Inferior parietal cortex (tissue), 1 donor: ENCODE results near the gene GSG1L.
"Not testable (repeated sequence)": the region's sequence is repeated elsewhere in the genome, so short reads cannot be mapped to it uniquely, and the experiment has no call there.

Experiments used
- DNase-seq: peaks from one replicate; pipeline ENCODE4 v3.0.0-alpha.2; 2016; ENCODE audit errors: extremely low spot score

GSG1L gene

DNA sequence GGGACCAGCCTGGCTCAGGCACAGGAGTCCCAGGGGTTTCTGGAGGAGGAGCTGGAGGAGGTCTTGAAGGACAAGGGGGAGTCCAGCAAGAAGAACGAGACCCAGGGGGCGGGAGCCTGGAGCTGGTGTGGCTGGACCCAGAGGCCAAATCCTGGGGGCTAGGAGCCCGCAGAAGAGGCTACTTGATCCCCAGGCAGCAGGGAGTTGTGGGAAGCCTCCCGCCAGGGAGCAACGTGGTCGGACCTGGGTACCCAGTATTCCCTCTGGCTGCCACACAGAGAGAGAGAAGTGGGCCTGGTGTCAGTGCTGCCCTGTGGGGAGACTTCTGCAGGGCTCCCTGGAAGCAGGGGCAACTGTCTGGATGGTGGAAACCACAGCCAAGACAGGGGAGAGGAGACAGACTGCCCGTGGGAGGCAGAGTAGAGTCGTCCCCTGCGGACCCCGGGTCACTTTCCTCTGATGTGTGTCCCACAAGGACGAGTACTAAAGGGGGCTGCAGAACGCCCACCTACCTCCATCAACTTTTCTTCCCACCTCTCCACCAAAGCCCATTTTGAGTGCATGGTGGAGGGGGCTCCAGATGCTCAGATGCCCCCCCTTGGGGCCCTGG lies 160.4 kb downstream of the GSG1L start:
- DNase-seq, result no peak

DNA sequence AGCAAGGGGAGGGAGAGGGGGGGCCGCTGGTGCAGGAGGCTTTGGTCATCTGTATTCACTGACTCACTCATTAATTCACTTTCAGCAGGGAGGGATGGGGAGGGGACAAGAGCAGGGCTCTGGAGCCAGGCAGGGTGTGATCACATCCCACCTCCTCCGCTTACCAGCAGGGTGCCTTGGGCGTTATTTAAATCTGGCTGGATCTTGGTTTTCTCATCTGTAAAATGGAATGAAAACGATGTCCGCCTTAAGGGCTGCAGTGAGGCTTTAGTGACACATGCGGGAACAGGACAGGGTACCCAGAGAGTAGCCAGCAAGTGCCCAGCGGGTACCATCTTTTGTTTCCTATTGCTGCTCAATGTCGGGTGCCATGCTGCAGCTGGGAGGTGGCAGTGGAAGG lies 161.0 kb downstream of the GSG1L start:
- DNase-seq, result no peak

DNA sequence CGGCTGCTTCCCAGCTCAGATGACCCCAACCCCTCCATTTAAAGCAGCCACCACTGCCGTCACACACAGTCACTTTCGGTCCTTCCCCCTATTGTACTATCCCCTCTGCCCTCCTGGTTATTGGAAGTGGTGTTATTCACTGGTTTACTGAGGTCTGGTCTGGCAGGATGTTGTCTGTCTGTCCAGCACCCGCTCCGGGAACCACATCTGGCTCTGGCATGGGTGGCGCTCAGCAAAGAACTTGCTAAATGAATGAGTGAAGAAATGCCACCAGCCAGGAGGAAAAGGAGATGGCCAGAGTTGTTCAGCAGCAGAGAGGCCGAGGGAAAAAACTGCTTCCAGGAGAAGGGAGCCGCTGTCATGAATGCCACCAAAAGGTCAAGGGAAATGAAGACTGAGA lies 161.6 kb downstream of the GSG1L start:
- DNase-seq, result no peak

DNA sequence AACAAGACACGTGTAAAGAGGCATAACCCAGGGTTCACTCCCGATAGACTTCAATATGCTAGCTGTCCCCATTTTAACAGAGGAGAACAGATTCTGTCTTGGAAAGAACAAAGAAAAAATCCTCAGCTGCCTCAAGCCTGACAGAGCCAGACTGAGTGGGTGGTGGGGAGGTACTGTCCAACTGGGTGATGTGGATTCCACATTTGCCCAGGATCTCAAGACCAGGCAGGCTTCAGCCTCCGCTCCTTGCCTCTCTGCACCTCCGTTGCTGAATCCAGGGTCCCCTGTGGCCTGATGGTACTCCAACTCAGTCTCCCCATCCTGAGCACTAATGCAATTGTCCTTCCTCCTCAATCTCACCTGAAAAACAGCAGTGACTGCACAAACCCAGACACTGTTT lies 163.8 kb downstream of the GSG1L start:
- peak; percentile 13 for DNase-seq

DNA sequence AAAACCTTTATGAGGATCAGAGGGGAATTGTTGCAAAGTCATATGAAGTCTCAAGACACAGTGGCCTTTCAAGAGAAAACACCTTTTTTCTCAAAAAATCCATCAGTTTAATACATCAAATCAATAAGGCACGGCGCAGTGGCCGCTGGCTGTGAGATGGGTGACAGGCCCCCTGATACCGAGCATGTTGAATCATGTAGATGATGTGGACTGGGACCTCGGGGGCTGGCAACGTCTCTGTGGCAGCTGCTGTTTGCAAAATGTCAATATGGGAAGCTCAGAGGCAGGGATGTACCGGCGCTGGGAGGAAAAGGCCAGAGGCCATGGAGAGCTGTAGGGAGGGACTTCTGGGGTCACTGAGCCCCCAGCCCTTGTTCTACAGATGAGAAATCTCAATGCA lies 169.1 kb downstream of the GSG1L start:
- no peak for DNase-seq

DNA sequence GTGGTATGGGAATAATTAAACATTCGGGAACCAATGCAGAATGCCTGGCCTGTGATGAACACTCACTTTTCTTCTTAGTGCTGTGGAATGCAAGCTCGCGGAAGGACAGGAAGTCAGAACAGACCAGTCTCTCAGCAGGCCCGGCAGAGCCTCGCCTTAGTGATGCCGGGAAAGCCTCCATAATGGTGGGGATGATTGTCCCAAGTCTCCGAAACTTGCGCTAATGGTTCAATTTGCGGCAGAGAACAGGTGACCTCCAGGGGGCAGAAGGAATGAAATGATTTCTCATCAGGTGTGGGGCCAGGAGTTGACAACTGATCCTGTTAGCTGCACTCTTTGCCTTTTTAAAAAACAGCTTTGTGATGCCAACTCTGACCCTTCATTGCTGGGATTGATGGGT lies 170.6 kb downstream of the GSG1L start:
- no peak for DNase-seq

DNA sequence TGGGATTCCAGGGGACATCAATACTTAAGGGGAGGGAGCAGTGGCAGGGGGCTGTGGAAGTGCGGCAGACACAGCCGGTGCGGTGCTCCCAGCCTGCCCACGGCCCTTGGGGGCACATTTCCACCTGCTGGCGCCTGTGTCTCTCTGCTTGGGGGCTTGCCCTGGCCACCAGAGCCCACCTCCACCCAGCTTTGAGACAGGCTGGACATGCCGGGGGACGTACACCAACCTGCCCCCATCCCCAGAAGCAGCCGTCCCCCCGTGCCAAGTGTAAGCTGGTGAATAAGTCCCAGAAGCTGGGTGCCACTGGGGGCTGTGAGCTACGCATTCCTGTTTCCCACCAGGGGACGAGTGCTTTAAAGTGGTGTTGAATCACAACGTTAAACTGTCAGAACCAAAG lies 172.6 kb downstream of the GSG1L start:
- no peak for DNase-seq

DNA sequence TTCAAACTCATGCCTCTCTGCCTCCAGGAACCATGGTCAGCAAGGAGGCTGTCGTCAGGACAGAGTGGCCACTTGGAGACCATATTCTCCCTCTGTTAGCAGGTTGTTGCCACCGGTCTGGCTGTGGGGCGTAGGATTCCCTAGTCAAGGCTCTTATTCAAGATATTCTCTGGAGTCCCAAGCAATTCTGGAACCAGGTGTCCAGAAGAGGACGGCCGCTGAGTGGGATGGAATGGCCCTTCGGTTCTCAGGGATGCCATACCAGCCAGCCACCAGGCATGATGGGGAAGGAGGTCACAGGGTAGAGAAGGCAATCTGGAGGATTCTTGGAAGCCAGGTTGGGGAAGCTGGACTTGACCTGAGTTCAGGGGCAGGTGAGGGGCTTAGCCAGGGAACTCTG lies 173.5 kb downstream of the GSG1L start:
- DNase-seq, result no peak

DNA sequence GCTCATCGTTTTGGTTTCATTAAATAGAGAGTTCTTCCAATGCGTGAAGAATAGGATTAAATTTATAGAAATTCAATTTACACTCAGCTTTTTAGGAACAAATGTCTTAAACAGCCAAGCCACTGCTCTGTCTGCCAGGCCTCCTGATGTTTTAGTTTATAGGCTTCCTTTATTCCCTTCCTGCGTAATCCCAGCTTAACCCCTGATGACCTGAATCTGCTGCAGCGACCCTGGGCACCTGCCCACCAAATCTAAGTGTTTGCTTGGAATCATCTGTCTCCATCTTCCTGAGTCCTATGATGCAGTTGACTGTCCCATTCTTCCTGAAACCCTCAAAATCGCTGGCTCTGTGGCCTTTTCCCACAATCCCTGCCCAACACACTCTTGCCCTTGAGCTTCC lies 179.9 kb downstream of the GSG1L start:
- no peak for DNase-seq

DNA sequence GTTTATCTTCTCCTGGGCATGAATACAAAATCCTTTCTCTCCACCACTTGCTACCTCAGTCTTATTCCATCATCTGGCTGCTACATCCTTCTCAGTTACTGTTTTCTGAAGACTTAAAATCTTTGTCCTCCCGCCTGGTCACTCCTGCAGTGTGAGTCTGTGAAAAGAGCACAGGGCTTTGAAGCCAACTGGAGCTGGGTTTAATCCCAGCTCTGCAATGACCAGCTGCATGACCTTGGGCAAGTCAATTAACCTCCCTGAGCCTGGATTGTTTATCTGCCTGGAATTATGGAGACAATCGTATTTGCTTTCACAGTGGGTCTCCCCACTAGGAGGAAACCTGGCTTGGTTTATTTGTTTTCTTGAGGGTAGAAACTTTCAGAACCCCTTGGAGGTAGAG lies 183.2 kb downstream of the GSG1L start:
- DNase-seq, result no peak

DNA sequence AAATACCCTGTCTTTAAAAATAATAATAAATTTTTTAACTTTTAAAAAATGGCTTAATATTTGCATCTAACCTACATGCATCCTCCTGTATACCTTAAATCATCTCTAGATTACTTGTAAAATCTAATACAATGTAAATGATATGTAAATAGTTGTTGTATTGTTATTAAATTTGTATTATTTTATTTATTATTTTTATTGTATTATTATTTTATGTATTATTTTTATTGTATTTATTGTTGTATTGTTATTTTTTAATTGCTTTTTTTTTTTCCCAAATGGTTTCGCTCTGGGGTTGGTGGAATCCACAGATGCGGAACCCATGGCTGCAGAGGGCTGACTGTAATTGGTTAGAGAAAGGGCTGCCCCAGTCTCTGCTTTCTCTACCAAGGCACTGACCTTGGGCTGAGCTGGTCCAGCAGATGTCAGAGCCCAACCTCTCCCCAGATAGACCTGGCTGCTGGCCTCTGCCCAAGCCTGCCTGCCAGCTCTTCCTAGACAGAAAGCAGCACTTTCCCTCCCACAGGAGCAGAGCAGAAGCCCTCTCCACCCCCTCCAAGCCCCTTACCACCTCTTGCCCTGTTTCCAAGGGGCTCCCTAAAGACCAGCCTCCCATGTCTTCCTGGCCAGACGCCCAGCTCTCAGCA lies 183.8 kb downstream of the GSG1L start:
- DNase-seq, result no peak

DNA sequence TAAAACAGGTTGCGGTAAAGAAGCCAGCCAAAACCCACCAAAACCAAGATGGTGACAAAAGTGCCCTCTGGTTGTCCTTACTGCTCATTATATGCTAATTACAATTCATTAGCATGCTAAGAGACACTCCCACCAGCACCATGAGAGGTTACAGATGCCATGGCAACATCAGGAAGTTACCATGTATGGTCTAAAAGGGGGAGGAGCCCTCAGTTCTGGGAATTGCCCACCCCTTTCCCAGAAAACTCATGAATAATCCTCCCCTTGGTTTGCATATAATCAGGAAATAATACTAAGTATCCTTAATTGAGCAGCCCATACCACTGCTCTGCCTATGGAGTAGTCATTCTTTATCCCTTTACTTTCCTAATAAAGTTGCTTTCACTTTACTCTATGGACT lies 190.9 kb downstream of the GSG1L start:
- not testable (repeated sequence) for DNase-seq

DNA sequence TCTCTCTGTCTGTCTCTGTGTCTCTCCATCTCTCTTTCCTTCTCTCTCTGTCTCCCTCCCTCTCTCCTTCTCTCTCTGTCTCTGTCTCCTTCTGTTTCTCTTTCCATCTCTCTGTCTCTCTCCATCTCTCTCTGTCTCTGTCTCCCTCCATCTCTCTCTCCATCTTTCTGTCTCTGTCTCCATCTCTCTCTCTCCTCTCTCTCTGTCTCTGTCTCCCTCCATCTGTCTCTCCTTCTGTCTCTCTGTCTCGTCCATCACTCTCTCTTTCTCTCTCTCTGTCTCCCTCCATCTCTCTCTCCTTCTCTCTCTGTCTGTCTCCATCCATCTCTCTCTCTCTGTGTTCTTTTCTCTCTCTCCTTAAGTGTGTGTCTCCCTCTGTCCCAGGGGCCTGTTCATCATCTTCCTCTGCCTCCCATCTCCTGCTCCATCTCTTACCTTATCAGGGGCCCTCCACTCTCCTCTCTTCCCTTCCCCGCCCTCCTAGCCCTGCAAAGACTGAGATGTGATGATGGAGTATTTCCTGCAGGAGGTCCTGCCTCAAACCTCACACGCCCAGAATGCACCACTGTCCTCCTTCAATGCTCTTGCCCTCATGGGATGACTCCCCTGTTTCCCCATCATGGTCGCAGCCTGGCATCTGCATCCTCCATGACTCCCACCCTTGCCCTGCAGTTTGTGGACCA lies 193.3 kb downstream of the GSG1L start:
- DNase-seq, result no peak

DNA sequence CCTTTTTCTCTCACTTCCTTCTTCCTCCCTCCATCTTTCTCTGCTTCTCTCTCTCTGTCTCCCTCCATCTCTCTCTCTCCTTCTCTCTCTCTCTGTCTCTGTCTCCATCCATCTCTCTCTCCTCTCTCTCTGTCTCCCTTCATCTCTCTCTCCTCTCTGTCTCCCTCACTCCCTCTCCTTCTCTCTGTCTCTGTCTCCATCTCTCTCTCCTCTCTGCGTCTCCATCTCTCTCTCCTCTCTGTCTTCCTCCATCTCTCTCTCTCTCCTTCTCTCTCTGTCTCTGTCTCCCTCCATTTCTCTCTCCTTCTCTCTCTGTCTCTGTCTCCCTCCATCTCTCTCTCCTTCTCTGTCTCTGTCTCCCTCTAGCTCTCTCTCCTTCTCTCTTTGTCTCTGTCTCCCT lies 194.1 kb downstream of the GSG1L start:
- DNase-seq, result no peak

DNA sequence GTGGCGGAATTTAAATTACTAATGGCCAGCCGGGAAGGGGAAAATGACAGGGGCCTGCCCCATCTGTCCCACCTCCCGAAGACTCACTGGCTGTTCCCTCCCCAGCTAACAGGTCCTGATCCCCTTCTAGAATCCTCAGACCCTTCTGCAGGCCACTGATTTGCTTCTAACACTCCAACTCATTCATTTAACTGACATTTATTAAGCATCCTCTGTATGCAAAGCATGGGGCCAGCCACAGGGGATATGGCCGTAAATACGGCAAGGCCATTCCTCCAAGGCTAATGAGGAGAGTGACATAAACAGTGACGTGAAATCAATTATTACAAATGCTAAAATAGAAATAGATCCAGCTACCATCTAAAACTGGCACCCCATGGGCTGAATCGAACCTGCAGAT lies 195.3 kb downstream of the GSG1L start:
- no peak for DNase-seq

DNA sequence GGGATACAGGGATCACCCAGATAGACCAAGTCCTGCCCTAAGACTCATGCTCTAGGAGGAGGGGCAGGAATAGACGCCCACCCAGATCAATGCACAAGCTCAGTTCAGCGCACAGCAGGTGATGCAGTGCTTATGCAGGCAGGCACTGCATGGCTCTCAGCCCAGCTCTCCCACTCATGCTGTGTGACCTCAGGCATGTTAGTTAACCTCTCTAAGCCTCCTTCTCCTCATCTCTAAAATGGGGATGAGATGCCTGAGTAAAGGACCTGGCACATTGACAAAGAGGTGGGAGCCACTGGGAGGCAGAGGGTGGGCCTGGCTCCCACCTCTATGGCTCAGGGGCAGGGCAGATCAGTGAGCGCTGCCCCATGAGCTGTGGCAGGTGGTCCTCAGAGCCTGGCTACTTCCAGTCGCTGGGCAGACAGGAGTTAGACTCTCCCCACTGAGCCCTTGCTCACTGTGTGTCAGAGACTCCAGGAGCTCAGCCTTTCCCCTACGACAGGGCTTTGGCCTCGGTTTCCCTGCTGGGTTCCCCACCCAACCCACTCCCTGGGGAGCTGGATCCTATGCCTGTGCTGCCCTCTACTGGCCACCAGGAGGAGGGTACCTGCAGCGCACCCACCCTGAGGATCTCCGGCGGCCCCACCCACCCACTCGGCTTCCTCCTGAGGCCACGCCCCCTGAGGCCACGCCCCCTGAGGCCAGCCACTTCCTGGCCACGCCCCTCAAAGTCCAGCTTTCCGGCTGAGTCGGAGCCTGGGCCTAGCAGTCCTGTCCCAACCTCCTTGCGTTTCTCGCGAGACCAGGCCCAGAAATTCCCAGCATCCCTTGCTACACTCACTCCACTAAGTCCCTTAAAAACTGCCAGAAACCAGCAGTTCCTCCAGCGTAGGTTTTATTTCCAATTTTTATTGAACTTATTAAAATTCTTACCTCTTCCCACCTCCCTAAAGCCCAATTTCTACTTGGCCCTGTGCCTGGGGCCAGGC lies 196.1 kb downstream of the GSG1L start:
- DNase-seq, result peak; percentile 38

DNA sequence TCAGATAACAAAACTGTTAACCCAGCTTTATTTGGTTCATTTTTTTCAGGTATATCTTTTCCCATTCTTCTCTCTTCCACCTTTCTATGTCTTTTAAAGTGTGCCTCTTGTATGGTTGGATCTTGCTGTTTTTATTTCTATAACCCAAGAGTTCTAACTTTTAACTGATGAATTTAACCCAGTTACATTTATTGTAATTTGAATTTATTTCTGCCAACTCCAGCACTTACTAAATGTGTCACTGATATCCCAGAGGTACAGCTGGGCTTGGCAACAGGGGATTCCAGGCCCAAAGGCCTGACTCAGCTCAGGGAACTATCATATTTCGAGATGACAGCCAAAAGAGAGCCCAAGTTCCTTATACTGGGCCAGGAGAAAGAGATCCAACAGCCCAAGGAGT lies 200.1 kb downstream of the GSG1L start:
- DNase-seq, result no peak

DNA sequence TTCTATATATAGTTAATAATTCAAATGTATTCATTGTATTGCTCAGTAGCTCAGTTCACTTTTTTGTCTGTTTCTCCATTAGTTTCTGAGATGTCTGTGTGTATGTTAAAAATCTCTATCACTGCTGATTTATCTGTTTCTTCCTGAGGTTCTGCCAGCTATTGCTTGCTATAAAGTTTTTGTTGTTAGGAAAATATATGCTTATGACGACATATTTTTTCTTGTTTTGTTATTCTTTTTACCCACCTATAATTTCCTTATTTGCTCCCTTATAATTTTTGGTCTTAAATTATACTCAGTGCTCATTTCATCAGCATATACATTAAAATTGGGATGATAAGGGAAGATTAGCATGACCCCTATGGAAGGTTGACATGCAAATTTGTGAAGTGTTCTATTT lies 200.6 kb downstream of the GSG1L start:
- DNase-seq, result no peak

DNA sequence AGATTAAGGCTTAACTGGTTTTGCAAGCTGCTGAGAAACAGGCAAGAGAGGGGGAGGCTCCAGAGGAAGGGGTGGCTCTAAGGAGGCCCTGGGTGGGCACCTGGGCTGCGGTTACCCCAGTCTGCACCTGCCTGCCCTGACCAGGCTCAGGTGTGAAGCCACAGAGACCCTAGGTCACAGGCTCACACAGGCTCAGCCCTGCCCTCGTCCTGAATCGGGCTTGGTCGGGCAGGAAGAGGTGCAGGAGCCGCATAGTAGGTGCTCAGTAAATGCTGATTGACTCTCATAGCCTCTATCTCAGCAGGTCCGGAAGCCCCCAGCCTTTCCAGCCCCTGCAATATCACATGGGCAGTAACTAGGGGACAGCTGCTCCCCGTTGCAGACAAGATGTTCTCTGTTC lies 203.4 kb downstream of the GSG1L start:
- no peak for DNase-seq

DNA sequence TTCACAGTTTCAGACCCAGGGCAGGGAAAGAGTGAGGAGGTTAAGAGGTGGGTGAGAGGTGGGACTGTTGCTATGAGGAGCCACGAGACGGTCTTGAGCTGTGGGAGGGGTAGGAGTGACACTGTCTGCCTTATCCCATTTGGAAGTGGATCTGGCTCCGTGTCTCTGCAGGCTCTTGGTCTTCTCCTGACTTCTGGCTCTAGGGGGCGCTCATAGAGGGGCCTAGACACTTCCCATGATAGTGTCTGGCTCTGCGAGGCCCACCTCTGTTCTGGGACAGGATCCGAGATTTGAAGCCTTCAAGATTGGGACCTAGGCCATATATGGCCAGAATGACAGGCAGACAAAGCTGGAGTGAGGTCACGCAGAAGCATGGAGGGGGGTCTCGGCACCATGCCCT lies 204.5 kb downstream of the GSG1L start:
- no peak for DNase-seq

DNA sequence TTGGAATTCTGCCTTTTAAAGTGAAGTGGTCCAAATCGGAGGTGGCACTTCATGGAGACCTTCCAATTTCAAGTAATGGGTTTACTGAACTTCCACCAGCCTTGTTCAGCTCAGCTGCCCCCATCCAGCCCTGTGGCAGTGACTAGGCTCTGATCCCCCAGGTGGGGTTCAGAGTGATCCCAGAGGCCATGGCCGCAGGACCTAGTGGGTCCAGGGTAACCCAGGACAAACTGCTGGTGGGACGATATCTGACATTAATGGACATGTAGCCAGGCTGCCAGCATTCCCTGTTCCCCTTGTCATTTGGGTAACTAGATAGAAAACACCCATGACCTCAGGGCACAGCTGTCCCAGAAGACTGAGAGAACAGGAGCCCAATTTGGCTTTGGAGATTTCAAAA lies 209.9 kb downstream of the GSG1L start:
- DNase-seq, result no peak

DNA sequence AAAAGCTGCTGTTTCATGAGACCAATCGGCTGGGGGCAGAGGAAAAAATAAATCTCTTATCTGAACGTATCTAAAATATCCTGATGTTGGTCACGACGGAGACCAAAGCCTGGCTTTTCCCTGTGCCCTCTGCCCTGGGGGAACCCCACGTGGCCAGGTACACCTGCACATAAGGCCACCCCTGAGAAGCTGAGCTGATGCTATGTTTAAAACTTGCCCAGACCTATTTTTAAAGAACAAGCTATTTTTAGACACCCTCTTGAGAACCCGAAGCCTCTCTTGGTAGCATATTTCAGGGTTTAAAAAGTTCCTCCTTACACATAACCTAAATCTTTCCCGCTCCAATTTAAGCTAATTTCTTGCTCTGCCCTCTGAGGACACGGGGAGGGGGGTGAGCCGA lies 210.4 kb downstream of the GSG1L start:
- DNase-seq, result no peak
